NCI-H187 treated with DMSO at 0.1 percent for 48 hours (cell line): Measurements from ENCODE around the gene XNDC1N.

Experiments
- DNase-seq: peaks from one replicate; lab custom pipeline; 2025; lab: John Stamatoyannopoulos, UW

XNDC1N gene, protein sequence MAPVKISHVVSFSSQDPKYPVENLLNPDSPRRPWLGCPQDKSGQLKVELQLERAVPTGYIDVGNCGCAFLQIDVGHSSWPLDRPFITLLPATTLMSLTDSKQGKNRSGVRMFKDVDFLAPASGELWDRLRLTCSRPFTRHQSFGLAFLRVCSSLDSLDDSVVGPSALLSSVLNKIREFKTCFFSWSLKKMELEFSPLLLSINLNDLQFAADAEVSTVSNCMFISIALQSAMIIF

DNA sequence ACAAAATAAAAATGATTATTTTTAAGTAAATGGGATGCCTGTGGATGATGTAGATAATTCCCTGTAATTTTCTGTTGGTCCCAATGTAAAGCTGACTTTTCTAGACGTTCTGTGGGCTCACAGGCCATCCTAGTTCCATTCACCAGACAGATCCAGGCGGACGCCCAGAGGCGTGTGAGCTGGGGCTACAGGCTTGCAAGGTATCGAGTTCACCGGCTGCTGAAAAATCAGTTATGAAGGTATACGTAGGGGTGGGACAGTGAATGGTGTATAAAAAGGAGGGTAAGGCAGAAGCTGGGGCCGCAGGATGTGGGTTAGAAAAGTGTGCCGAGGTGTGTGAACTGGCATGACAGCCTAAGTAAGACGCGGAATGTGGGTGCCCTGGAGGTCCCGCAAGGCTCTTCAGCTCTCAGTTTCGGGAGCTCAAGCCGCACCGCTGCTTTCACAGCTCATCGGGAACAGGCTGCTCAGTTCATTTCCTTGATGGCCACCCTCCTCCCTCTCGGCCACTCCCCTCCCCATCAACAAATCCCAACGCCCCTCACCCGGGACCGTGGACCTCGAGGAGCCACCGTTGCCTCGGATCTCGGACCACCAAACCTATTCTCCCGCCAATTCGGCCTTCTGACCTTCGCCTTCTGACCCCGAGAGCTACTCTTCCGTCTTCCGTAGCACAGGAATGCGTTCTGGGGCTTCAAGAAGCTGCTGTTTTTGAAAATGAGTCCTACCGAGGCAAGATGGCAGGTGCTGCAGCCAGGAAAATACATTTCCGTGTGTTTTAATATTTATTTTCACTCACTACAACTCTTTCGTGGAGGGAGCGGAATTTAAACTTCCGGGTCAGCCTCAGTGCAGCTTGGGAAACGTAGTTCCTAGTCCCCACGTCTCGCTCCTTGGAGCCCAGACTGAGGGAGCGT, at the start of gene XNDC1N:
Gene XNDC1N (minus strand): TSS at position 775 of the 917 bp plus-strand sequence. CDS start 5,241 bp downstream, outside the sequence.
- DNase-seq = peak; percentile 65

DNA sequence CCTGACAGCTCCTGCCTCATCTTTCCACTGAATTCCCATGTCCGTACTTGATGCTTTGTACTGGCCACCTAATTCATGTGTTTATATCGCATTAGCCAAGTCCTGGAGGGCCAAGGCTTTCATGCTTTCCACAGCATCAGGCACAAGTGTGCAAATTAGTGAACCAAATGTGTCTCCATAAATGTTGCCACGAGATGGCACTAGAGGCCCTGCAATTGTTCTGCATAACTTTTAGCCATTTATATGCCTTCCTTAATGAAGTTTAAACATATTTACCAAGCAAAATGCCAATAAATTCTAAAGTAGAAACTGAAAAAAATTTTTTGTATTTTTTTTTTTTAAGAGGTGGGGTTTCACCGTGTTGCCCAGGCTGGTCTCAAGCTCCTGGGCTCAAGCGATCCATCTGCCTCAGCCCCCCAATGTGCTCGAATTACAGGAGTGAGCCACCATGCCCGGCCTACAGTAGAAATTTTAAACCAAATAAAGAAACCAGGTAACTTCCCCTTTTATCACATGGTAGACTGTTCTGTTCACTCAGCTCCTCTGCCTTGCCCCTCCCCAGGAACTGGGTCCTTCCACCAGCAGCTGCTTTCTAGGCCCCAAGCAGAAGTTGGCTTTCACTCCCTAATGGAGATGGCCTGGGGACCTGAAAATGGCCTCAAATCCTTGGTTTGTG, 49.5 kb upstream of the XNDC1N start:
- DNase-seq = no peak

DNA sequence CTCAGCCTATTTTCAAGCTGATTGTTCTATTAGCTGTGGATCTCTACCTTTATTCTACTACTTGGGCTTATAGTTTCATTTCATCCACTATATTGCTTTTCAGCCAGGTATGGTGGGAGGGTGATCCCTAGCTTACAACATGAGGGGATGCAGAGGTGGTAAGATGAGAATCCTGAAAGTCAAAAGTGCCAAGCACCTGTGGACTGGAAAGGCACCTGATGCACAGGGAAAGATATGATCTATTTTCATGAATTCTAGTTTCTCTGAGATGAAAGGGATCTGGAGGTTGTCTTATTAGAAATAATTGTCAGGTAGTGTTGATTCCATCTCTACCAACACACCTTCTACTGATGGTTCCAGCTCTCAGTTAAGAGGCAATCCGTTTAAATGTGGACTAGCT, 48.7 kb upstream of the XNDC1N start:
- no peak for DNase-seq

DNA sequence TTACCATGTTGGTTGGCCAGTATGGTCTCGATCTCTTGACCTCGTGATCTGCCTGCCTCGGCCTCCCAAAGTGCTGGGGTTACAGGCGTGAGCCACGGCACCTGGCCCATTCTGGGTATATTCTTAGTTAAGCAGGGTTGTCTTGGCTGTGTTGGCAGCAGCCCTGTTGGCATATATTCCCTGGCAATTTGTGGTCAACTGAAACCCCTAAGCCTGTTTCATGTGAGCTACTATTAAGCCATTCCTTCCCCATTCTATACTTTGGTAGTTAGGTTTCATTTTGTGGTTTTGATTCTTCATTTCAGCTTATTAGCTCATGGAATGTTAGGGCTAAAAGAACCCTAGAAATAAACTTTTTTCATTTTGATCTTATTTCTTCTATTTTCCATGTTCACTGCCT, 48.2 kb upstream of the XNDC1N start:
- DNase-seq = no peak

DNA sequence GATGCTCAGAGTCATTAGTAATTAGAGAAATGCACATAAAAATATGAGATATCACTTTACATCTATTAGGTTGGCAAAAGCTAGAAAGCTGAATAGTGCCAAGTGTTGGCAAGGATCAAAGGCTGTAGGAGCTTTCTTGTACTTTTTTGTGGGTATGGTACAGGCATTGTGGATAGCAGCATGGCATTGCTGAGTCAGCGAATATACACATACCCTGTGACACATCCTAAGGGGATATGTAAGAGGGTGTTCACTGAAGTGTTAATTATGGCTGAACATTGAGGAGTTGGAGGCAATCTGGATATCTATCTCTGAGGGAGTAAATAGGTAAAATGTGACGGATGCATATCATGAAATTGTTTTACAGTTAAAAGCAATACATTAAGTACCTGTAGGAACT, 43.3 kb upstream of the XNDC1N start:
- DNase-seq = no peak

DNA sequence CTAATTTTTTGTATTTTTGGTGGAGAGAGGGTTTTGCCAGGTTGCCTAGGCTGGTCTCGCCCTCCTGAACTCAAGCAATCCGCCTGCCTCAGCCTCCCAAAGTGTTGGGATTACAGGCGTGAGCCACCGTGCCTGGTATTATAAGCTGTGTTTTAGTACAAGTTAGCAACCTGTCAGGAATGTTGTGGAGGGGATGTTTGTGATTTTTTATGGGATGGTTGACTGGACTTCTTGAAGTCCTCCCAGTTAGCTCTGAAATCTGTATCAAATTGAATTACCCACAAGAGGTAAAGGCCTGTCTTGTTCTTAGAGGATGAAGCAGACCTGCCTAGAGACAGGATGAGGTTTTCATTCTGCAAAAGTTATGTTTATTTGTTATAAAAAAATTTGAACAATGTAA, 36.2 kb upstream of the XNDC1N start:
- DNase-seq = no peak

DNA sequence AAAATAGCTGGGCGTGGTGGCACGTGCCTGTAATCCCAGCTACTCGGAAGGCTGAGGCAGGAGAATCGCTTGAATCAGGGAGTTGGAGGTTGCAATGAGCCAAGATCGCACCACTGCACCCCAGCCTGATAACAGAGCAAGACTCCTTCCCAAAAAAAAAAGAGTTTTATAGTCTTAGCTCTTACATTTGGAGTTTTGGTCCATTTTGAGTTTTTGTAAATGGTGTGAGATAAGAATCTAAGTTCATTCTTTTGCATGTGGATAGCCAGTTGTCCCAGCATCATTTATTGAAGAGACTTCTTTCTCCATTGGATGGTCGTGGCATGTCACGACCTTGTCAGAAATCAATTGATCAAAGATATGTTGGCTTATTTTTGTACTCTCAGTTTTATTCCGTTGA, 35.1 kb upstream of the XNDC1N start:
- DNase-seq = no peak

DNA sequence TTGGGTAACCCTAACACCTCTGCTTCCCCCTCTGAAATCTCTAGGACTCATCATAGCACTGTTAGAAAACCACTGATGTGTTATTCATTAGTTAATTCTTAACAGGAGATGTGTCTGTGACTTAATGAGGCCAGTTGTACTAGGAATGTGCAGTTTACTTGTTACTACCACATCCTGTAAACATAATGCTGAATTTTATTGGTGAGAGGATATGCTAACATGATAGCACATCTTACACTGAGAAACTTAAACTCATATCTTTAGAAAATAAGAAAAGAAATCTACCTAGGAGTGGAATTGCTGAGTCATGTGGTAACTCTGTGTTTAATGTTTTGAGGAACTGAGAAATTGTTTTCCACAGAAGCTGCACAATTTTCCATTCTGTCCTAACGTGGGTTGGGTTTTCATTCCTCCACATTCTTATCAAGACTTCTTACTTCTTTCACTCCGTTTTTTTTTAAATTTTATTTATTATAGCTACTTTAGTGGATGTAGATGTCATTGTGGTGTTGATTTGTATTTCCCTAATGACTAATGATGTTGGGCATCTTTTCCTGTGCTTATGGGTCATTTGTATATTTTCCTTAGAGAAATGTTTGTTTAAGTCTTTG, 34.1 kb upstream of the XNDC1N start:
- no peak for DNase-seq

DNA sequence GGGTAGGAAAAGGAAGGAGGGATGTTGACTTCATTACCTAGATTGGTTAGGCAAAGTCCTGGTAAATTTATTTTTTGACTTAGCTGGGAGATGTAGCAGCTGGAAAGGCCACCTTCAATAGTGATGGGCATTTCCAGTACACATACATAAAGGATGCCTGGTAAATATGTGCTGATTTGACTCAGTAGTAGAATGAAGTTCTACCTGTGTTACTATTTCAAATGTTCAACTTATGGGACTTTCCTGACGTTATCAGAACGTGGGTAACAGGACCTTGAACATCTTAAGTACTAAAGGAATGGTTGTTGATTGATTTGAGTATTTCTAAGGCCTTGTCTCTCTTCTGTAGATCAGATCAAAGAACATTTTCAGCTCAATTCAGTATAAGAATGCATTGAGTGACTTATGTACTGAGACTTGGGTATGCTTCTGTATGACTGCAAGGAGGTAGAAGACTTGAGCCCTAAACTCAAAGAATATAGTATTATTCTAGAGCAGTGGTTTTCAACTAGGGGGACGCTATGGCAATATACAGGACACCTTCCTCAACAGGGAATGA, 27.6 kb upstream of the XNDC1N start:
- no peak for DNase-seq

DNA sequence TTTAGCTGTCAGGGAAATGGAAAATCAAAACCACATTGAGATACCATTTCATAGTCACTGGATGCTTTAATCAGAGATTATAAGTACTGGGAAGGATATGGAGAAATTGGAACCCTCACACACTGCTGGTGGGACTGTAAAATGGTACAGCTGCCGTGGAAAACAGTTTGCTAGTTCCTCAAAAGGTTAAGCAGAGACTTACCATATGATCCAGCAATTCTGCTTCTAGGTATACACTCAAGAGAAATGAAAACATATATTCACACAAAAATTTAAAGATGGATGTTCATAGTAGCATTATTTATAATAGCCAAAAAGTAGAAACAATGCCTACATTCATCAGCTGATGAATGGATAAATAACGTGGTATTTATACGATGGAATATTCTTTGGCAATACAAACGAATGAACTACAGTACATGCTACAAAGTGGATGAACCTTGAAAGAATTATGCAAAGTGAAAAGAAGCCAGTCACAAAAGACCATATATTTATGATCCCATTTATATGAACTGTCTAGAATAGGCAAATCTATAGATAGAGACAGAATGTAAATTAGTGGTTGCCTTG, 23.4 kb upstream of the XNDC1N start:
- no peak for DNase-seq

DNA sequence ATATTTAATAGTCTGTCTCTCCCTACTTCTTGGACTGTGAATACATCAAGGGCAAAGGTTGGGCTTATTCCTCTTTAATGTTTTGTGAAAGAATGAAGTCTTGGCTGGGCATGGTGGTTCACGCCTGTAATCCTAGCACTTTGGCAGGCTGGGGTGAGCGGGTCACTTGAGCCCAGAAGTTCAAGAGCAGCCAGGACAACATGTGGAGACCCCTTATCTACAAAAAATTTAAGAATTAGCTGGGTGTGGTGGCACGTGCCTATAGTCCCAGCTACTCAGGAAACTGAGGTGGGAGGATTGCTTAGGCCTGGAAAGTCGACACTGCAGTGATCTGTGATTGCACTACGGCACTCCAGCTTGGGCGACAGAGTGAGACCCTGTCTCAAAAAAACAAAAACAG, 20.6 kb upstream of the XNDC1N start:
- DNase-seq = no peak

DNA sequence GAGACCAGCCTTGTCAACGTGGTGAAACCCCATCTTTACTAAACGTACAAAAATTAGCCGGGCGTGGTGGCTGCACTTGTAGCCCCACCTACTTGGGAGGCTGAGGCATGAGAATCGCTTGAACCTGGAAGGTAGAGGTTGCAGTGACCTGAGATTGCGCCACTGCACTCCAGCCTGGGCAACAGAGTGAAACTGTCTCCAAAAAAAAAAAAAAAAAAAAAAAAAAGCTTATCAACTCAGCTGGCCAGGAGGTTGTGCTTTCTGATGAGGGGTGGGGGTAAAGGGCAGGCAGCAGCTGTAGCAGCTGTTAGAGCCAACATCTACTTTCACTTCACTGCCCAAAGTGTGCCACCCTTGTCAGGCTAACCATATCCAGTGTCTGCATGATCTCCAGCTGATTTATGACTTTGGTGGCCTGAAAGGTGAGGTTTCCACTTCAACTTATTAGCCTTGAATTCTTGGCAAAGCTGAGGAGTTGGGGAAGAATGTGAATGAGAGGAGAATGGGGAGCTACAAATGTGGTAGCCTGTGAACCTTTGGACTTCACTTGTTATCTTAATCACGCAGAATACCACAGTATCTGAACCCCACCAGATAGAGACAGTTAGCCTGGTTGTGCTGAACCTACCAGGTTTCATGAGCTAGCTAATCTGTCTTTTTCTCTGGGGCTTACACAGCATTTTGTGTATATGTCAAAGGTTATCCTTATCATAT, 20.1 kb upstream of the XNDC1N start:
- DNase-seq = no peak

DNA sequence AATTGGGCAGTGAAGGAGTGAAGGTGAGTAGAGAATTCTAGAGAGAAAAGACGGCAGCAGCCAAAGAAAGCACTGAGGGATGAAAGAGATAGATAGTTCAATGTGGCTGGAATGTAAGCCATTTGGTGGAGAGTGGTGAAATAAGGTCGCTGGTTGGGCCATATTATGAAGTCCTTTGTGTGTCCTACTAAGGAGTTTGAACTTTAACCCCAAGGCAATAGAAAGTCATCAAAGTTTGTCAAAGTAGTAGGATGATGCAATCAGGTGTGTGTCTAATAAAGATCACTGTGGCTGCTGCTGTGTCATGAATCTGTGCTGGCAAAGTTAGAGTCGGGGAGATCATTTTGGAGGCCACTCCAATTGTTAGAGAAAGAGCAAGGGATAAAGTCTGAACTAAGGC, 19.1 kb upstream of the XNDC1N start:
- DNase-seq = no peak

DNA sequence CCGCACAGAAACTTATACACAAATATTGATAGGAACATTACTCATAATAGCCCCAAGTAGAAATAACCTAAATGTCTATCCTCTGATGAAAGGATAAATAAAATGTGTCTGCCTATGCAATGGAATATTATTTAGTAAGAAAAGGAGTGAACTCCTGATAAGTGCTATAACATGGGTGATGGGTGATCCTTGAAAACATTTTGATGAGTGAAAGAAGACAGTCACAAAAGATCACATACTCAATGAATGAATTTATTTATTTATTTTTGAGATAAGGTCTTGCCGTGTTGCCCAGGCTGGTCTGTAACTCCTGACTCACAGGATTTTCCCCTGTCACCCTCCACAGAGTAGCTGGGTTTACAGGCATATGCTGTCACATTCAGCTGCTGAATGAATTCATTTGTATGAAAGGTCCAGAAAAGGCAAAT, 17.8 kb upstream of the XNDC1N start:
- DNase-seq = no peak

DNA sequence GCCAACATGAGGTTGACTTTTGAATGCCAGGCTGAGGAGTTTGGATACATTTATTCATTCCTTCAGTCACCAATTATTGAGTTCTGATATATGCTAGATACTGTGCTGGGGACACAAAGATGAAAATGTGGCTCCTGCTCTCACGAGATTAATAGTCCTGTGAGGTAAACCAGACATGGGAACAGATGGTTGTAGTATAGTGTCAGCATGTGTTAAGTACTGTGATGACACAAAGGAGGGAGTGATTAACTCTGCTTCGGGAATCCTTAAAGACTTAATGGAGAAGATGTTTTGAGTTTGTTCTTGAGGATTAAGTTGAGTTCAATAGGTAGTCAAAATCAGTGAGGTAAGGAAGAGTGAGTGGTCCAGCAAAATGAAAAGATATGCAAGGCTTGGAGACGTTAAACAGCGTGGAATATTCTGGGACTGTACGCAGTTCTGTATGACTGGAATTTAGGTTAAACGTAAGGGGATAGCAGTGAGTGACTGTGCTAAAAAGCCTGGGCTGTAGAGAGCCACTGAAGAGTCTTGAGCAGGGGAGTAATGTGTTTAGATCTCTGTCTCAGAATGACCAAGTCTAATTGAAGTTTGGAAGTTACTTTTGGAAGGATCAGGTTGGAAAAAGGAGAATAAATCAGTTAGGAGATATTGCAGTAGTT, 12.3 kb upstream of the XNDC1N start:
- DNase-seq = no peak

DNA sequence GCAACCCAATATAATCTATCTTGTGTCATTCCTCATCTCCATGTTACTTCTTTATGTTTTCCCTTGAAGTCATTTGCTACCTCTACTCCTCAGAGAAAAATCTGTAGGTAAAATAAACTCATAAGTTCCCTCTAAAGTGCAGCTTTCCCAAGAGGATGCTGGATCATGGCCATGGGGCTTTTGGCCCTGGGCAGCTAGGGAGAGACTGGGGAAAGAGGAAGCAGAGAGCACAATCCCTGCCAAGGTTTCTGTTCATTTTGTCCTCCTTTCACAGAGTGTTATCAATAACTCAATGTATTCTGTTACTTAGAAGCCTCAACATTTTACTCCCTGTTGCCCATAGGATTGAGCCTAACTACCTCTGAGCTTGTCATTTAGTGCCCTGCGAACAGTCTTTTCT, 9.4 kb upstream of the XNDC1N start:
- no peak for DNase-seq

DNA sequence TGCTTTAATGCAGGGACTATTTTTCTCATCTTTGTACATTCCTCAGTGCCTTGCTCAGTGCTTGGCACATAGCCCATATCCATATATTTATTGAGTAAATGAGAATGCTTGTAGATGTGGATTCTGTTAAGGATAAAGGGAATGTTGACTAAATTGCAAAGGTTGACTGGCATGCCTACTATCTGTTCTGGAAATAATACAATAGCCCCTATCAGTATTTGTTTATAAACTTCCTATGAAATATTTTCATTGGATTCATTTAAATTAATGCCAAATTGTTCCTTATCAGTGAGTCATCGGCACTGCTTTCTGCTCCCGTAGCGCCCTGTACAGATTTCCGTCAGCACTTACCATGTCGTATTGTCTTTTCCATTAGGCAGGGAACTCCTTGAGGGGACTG, 8.4 kb upstream of the XNDC1N start:
- no peak for DNase-seq

DNA sequence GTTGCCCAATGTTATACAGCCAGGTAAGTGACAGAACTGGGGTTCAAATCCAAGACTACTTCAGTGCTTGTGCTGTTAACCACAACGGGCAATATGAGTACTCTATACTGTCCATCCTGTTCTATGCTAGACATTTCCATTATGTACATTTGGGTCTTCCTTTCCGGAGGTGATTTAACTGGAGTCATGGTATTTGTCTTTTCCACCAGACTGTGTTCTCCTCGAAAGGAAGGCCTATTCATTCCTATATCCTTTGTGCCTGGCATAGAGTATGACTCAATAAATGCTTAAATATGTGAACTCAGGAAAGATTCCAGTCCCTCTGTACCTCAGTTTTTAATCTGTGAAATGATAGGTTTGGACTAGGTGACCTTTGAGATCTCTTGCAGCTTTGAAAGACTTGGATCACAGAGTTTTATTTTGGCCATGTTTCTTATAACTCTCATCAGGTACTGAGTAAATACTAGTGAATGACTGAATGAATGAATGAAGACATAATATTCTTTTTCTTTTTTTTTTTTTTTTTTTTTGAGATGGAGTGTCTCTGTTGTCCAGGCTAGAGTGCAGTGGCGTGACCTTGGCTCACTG, 7.0 kb upstream of the XNDC1N start:
- no peak for DNase-seq

DNA sequence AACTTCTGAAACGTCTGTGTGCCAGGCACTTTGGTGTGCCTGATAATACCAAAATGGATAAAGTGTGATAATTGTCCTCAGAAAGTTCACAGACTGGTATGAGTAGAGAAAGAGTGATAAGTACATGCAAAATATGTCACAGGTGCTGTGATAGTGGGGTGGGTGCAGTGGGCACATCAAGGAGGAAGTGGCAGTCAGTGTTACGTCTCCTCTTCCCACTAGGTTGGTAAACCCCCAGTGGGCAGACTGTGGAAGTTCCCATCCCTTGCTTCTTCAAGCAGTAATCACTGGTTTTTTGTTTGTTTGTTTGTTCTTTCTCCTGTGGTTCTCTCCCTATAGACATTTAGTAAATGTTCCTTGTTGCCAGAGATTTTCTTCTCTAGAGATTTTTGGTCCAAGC, 5.8 kb upstream of the XNDC1N start:
- no peak for DNase-seq
